C4-2B (cell line): ENCODE data around the gene FDPS.

Experiments
- ZFX ChIP-seq: fragments of 450-650 bp; IDR thresholded peaks from 2 replicates; pipeline ENCODE4 v1.6.1; 2017
- TF ChIP-seq, protein P1 (sequence below): fragments of 450-650 bp; conservative IDR thresholded peaks from 2 replicates; pipeline ENCODE4 v1.5.1; 2017; ENCODE audit warnings: mild to moderate bottlenecking

DNA sequence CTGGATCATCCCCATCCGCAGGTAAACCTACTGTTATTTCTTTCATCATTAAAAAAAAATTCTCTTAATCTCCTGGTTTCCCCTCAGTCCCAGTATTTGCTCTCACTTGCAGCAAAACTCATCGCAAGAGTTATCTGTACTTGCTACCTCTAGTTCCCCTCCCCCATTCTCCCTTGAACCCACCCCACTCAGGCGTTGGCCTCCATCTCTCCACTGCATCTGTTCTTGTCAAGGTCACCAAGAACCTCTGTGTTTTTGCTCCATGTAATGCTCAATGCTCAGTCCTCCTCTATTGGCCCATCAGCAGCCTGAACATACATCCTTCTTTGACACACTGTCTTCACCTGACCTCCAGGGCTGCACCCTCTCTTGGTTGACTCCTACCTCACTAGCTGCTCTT lies 12.0 kb upstream of the FDPS start:
- TF ChIP-seq, protein P1, sequence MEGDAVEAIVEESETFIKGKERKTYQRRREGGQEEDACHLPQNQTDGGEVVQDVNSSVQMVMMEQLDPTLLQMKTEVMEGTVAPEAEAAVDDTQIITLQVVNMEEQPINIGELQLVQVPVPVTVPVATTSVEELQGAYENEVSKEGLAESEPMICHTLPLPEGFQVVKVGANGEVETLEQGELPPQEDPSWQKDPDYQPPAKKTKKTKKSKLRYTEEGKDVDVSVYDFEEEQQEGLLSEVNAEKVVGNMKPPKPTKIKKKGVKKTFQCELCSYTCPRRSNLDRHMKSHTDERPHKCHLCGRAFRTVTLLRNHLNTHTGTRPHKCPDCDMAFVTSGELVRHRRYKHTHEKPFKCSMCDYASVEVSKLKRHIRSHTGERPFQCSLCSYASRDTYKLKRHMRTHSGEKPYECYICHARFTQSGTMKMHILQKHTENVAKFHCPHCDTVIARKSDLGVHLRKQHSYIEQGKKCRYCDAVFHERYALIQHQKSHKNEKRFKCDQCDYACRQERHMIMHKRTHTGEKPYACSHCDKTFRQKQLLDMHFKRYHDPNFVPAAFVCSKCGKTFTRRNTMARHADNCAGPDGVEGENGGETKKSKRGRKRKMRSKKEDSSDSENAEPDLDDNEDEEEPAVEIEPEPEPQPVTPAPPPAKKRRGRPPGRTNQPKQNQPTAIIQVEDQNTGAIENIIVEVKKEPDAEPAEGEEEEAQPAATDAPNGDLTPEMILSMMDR, result no peak
- TF ChIP-seq ZFX, result no peak
